ENCODE data around the gene GRAMD2B. TPM values are rescaled to one million over a fixed set of nuclear protein-coding genes. Genes with fewer than 3 reads are reported as not detected.

GRAMD2B gene
- total RNA-seq, 4 donors from 2014 or later = 19.1 to 44.1 (median 36.7) TPM

GRCh38 chr5:126543009-126543408, 119.8 kb downstream of the GRAMD2B start:
- no peak for ATAC-seq (ENCODE audit: low FRiP score)
- DNase-seq (ENCODE audit: low spot score) = no peak
- TF ChIP-seq CTCF (IDR thresholded peaks at IDR 0.05) = no peak

- ATAC-seq (ENCODE audit: low FRiP score) = no peak
- no peak for TF ChIP-seq CTCF (IDR thresholded peaks at IDR 0.05)
- DNase-seq (ENCODE audit: low spot score) = no peak
Observed at GRCh38 chr5:126543660-126544059, 120.5 kb downstream of the GRAMD2B start.

Other genes starting within 250 kb of the GRAMD2B start
- gene ALDH7A1, start 171.8 kb downstream of the GRAMD2B start, total RNA-seq = 10 to 100 TPM; 14.8 to 32.6 (median 17.9) TPM
- 10 to 100 TPM; 29.7 to 50.4 (median 34.3) TPM for gene PHAX, start 177.5 kb downstream of the GRAMD2B start, total RNA-seq